ENCODE measurements around the gene HOXD10. TPM values are rescaled to one million over a fixed set of nuclear protein-coding genes. Genes with fewer than 3 reads are reported as not detected.

Gene HOXD10
- polyA plus RNA-seq, 4 donors = 132 to 203 (median 164) TPM

GRCh38 chr2:176130957-176131847, 14.6 kb downstream of the HOXD10 start:
- no peak for DNase-seq (ENCODE audit: low read depth in 4 of 4, low spot score in 2 of 4)

GRCh38 chr2:176131848-176132158, 15.2 kb downstream of the HOXD10 start:
- DNase-seq (ENCODE audit: low read depth in 4 of 4, low spot score in 2 of 4) = no peak

GRCh38 chr2:176132205-176133171, 15.9 kb downstream of the HOXD10 start:
- DNase-seq (ENCODE audit: low read depth in 4 of 4, low spot score in 2 of 4) = no peak

GRCh38 chr2:176133389-176133788, 16.8 kb downstream of the HOXD10 start:
- no peak for DNase-seq (ENCODE audit: low read depth in 4 of 4, low spot score in 2 of 4)

- no peak for DNase-seq (ENCODE audit: low read depth in 4 of 4, low spot score in 2 of 4)
Observed at GRCh38 chr2:176134035-176134434, 17.5 kb downstream of the HOXD10 start.

- DNase-seq (ENCODE audit: low read depth in 4 of 4, low spot score in 2 of 4) = no peak
Observed at GRCh38 chr2:176135035-176135440, 18.5 kb downstream of the HOXD10 start.

GRCh38 chr2:176136374-176137251, 20.0 kb downstream of the HOXD10 start:
- no peak for DNase-seq (ENCODE audit: low read depth in 4 of 4, low spot score in 2 of 4)

- DNase-seq (ENCODE audit: low read depth in 4 of 4, low spot score in 2 of 4) = no peak
Observed at GRCh38 chr2:176137252-176137580, 20.6 kb downstream of the HOXD10 start.

GRCh38 chr2:176137906-176138305, 21.3 kb downstream of the HOXD10 start:
- no peak for DNase-seq (ENCODE audit: low read depth in 4 of 4, low spot score in 2 of 4)

- no peak for DNase-seq (ENCODE audit: low read depth in 4 of 4, low spot score in 2 of 4)
Observed at GRCh38 chr2:176138526-176138922, 21.9 kb downstream of the HOXD10 start.

GRCh38 chr2:176138923-176139660, 22.5 kb downstream of the HOXD10 start:
- DNase-seq (ENCODE audit: low read depth in 4 of 4, low spot score in 2 of 4) = no peak

- DNase-seq (ENCODE audit: low read depth in 4 of 4, low spot score in 2 of 4) = no peak
Observed at GRCh38 chr2:176139661-176140512, 23.3 kb downstream of the HOXD10 start.

- no peak for DNase-seq (ENCODE audit: low read depth in 4 of 4, low spot score in 2 of 4)
Observed at GRCh38 chr2:176140513-176141317, 24.1 kb downstream of the HOXD10 start.

GRCh38 chr2:176142281-176142680, 25.7 kb downstream of the HOXD10 start:
- no peak for DNase-seq (ENCODE audit: low read depth in 4 of 4, low spot score in 2 of 4)

- DNase-seq (ENCODE audit: low read depth in 4 of 4, low spot score in 2 of 4) = no peak
Observed at GRCh38 chr2:176145085-176145969, 28.7 kb downstream of the HOXD10 start.

GRCh38 chr2:176146101-176146500, 29.5 kb downstream of the HOXD10 start:
- no peak for DNase-seq (ENCODE audit: low read depth in 4 of 4, low spot score in 2 of 4)

- no peak for DNase-seq (ENCODE audit: low read depth in 4 of 4, low spot score in 2 of 4)
Observed at GRCh38 chr2:176146645-176147044, 30.1 kb downstream of the HOXD10 start.

All from left renal cortex interstitium (tissue), 4 donors.